GM12878 (cell line): Measurements from ENCODE around the gene CD72. TPM values are rescaled to one million over a fixed set of nuclear protein-coding genes. Genes with fewer than 3 reads are reported as not detected.

Experiments used
- ATAC-seq: fragments of 200-7000 bp; cut with Tn5 transposase; 3 replicates; pipeline ENCODE4 v1.9.1; 2020; ENCODE audit warnings: mild to moderate bottlenecking, moderate library complexity
- BruUV-seq: library from RNA; stranded (reverse); fragments of 400-500 nt; replicated peaks from 2 replicates; lab custom pipeline; 2021; lab: Mats Ljungman, UMichigan
- CTCF ChIA-PET: fragments of 300-600 bp; sonication (Branson Sonifier 250); formaldehyde crosslinking; extraction: SDS; loops from one replicate; lab custom pipeline; 2021; ENCODE audit warnings: inconsistent platforms; lab: Yijun Ruan, JAX
- POLR2A ChIA-PET: fragments of 350-600 bp; formaldehyde crosslinking; extraction: SDS; loops from one replicate; lab custom pipeline; 2021; ENCODE audit warnings: inconsistent platforms; lab: Charles Lee
- RAD21 ChIA-PET: fragments of 300-600 bp; sonication (Branson Sonifier 250); formaldehyde crosslinking; loops from one replicate; lab custom pipeline; 2023; ENCODE audit warnings: antibody characterized with exemption; ENCODE audit not compliant: unreplicated experiment; lab: Charles Lee
- SMC1A ChIA-PET: fragments of 300-600 bp; sonication (Branson Sonifier 250); formaldehyde crosslinking; loops from one replicate; lab custom pipeline; 2023; ENCODE audit not compliant: unreplicated experiment, uncharacterized antibody; lab: Charles Lee
- DNase-seq: peaks from one replicate; pipeline ENCODE4 v3.0.0-alpha.2; 2011; ENCODE audit warnings: low read depth, low spot score
- FAIRE-seq: peaks from 3 replicates; lab custom pipeline; 2011; peaks lifted over from hg19 to GRCh38; lab: Jason Lieb, UNC
- H2AFZ ChIP-seq: 2 replicates; pipeline ENCODE4 v1.6.0; 2011; ENCODE audit warnings: low read depth, low read length, control low read depth; ENCODE audit not compliant: control insufficient read depth
- H3K27ac ChIP-seq: 2 replicates; pipeline ENCODE4 v1.5.1; 2011; ENCODE audit warnings: control low read depth; ENCODE audit not compliant: control insufficient read depth, insufficient read depth
- H3K27me3 ChIP-seq, 2 experiments: replicated peaks in 1 of 2; 2 replicates each; pipeline versions ENCODE4 v1.6.0 to v1.6.1; 2011; ENCODE audit warnings: low read length in 1 of 2; ENCODE audit not compliant: control insufficient read depth in 2 of 2, insufficient read depth in 2 of 2
- H3K36me3 ChIP-seq, 2 experiments: 2 replicates each; pipeline ENCODE4 v1.5.1; 2011; ENCODE audit warnings: low read length in 1 of 2; ENCODE audit not compliant: control insufficient read depth in 2 of 2, insufficient read depth in 2 of 2
- H3K4me1 ChIP-seq: 2 replicates; pipeline ENCODE4 v1.6.1; 2011; ENCODE audit warnings: mild to moderate bottlenecking, low read length, moderate library complexity, mixed read lengths; ENCODE audit not compliant: control insufficient read depth, insufficient read depth
- H3K4me2 ChIP-seq: 2 replicates; pipeline ENCODE4 v1.6.0; 2011; ENCODE audit warnings: control low read depth; ENCODE audit not compliant: control insufficient read depth, insufficient read depth
- H3K4me3 ChIP-seq: fragments of 200-600 bp; sonication (generic); 2 replicates; pipeline ENCODE4 v1.5.1; 2016
- H3K79me2 ChIP-seq: 2 replicates; pipeline ENCODE4 v1.6.0; 2011; ENCODE audit warnings: low read length; ENCODE audit not compliant: control insufficient read depth, insufficient read depth
- H3K9ac ChIP-seq: 2 replicates; pipeline ENCODE4 v1.8.0; 2011; ENCODE audit warnings: low read length, control low read depth, mixed read lengths; ENCODE audit not compliant: control insufficient read depth, insufficient read depth
- H3K9me3 ChIP-seq: replicated peaks from 3 replicates; pipeline ENCODE4 v1.5.1; 2011; ENCODE audit warnings: mild to moderate bottlenecking, low read length; ENCODE audit not compliant: control insufficient read depth, insufficient read depth
- H4K20me1 ChIP-seq: 2 replicates; pipeline ENCODE4 v1.6.0; 2011; ENCODE audit not compliant: control insufficient read depth, insufficient read depth
- E4F1 ChIP-seq: fragments of 450-650 bp; IDR thresholded peaks from 2 replicates; pipeline ENCODE4 v1.6.1; 2018; ENCODE audit warnings: borderline replicate concordance, mild to moderate bottlenecking; ENCODE audit not compliant: partially characterized antibody
- EP300 ChIP-seq, 2 experiments: fragments of 150-350 bp in 1 of 2; IDR thresholded peaks; 2 replicates each; pipeline ENCODE4 v1.6.1; 2011 to 2012; ENCODE audit warnings: low read depth in 2 of 2, low read length in 2 of 2, borderline replicate concordance in 1 of 2, improper control_type of control experiment in 1 of 2, inconsistent platforms in 1 of 2; ENCODE audit not compliant: control insufficient read depth in 1 of 2
- IRF3 ChIP-seq: fragments of 450-650 bp; IDR thresholded peaks from 2 replicates; pipeline ENCODE4 v1.6.1; 2014; ENCODE audit warnings: mild to moderate bottlenecking
- POLR2AphosphoS5 ChIP-seq: IDR thresholded peaks from 2 replicates; pipeline ENCODE4 v1.6.1; 2011; ENCODE audit warnings: mild to moderate bottlenecking, low read length, inconsistent platforms
- SRF ChIP-seq, 2 experiments: IDR thresholded peaks; 2 replicates each; pipeline ENCODE4 v1.6.1; 2011; ENCODE audit warnings: low read depth in 2 of 2, low read length in 2 of 2, mild to moderate bottlenecking in 1 of 2, moderate library complexity in 1 of 2
- TARDBP ChIP-seq: IDR thresholded peaks from 2 replicates; pipeline ENCODE4 v1.6.1; 2016; ENCODE audit warnings: borderline replicate concordance
- WGBS: methylation state at CpG from one replicate; pipeline ENCODE4 v1.1.6; 2016; ENCODE audit warnings: low lambda C conversion rate; ENCODE audit not compliant: insufficient replicate concordance, insufficient coverage; ENCODE audit errors: missing lambda C conversion rate; 5-methylcytosine and 5-hydroxymethylcytosine counted together
- in situ Hi-C: fragments of 300-500 bp; cut with MboI; formaldehyde crosslinking; loops from 9 replicates; pipeline ENCODE4 v1.14.3; 2018; ENCODE audit warnings: mixed read lengths
- intact Hi-C: fragments of 100-400 bp; cut with micrococcal nuclease; formaldehyde crosslinking; loops from one replicate; pipeline ENCODE4 v1.14.2; 2022; ENCODE audit not compliant: unreplicated experiment
- polyA plus RNA-seq, 11 experiments: library from polyadenylated mRNA; depleted of rRNA in 4 of 11; unstranded in 6 of 11; stranded (reverse) in 5 of 11; fragments of >200 nt; fragmentation: Nextera tagmentation in 4 of 11; fragmentation: Illumina TruSeq in 1 of 11; extraction: Ambion mirVana in 4 of 11; extraction: Trizol in 1 of 11; gene quantifications; 1 replicate in 1 of 11; 2 replicates in 10 of 11; pipeline versions ENCODE4 v1.2.1 to v1.2.3, GENCODE V29; 2011 to 2016; ENCODE audit warnings: inconsistent platforms in 2 of 11, missing spikeins in 2 of 11, low read depth in 1 of 11
- total RNA-seq, 4 experiments: library from RNA; depleted of rRNA in 3 of 4; stranded (reverse); fragments of >200 nt in 3 of 4; fragmentation: Illumina TruSeq in 1 of 4; extraction: Trizol in 1 of 4; gene quantifications; 2 replicates each; pipeline versions ENCODE4 v1.2.1 to v1.2.3, GENCODE V29; 2013 to 2021
- TF ChIP-seq, protein P1 (sequence below): IDR thresholded peaks from 2 replicates; pipeline ENCODE4 v1.6.1; 2012; ENCODE audit warnings: improper control_type of control experiment, low read depth, low read length; ENCODE audit not compliant: insufficient replicate concordance
- TF ChIP-seq, protein P2 (sequence below): fragments of 450-650 bp; IDR thresholded peaks from 2 replicates; pipeline ENCODE4 v1.6.1; 2017; ENCODE audit warnings: antibody characterized with exemption, mild to moderate bottlenecking, moderate library complexity

The CD72 gene
- total and polyA plus RNA-seq, 10 of the 15 experiments (the other 5 are each of a cell fraction or from before 2014, with no cell fraction given) = 2.1 to 14.2 (median 4.4) TPM

- SMC1A ChIA-PET = interaction anchor here (0.6 to 1.4 kb wide), 3 partner anchors 9 to 82 kb away, joined by 3 to 4 read pairs (median 3); no protein-coding TSS in a partner anchor
- H3K36me3 ChIP-seq = no peaks in the 10 kb centered on the region
- TF ChIP-seq POLR2AphosphoS5 (no peak), SRF (IDR thresholded peaks at IDR 0.05; ENCODE audit: low read depth in 2 of 2, low read length in 2 of 2) (no peak), E4F1 (no peak), EP300 (IDR thresholded peaks at IDR 0.05; ENCODE audit: borderline replicate concordance in 1 of 2, control insufficient read depth in 1 of 2, low read depth in 2 of 2, low read length in 2 of 2) (no peak), IRF3 (no peak), TARDBP (no peak)
- TF ChIP-seq, protein P1, sequence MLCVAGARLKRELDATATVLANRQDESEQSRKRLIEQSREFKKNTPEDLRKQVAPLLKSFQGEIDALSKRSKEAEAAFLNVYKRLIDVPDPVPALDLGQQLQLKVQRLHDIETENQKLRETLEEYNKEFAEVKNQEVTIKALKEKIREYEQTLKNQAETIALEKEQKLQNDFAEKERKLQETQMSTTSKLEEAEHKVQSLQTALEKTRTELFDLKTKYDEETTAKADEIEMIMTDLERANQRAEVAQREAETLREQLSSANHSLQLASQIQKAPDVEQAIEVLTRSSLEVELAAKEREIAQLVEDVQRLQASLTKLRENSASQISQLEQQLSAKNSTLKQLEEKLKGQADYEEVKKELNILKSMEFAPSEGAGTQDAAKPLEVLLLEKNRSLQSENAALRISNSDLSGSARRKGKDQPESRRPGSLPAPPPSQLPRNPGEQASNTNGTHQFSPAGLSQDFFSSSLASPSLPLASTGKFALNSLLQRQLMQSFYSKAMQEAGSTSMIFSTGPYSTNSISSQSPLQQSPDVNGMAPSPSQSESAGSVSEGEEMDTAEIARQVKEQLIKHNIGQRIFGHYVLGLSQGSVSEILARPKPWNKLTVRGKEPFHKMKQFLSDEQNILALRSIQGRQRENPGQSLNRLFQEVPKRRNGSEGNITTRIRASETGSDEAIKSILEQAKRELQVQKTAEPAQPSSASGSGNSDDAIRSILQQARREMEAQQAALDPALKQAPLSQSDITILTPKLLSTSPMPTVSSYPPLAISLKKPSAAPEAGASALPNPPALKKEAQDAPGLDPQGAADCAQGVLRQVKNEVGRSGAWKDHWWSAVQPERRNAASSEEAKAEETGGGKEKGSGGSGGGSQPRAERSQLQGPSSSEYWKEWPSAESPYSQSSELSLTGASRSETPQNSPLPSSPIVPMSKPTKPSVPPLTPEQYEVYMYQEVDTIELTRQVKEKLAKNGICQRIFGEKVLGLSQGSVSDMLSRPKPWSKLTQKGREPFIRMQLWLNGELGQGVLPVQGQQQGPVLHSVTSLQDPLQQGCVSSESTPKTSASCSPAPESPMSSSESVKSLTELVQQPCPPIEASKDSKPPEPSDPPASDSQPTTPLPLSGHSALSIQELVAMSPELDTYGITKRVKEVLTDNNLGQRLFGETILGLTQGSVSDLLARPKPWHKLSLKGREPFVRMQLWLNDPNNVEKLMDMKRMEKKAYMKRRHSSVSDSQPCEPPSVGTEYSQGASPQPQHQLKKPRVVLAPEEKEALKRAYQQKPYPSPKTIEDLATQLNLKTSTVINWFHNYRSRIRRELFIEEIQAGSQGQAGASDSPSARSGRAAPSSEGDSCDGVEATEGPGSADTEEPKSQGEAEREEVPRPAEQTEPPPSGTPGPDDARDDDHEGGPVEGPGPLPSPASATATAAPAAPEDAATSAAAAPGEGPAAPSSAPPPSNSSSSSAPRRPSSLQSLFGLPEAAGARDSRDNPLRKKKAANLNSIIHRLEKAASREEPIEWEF = no peak
- TF ChIP-seq, protein P2, sequence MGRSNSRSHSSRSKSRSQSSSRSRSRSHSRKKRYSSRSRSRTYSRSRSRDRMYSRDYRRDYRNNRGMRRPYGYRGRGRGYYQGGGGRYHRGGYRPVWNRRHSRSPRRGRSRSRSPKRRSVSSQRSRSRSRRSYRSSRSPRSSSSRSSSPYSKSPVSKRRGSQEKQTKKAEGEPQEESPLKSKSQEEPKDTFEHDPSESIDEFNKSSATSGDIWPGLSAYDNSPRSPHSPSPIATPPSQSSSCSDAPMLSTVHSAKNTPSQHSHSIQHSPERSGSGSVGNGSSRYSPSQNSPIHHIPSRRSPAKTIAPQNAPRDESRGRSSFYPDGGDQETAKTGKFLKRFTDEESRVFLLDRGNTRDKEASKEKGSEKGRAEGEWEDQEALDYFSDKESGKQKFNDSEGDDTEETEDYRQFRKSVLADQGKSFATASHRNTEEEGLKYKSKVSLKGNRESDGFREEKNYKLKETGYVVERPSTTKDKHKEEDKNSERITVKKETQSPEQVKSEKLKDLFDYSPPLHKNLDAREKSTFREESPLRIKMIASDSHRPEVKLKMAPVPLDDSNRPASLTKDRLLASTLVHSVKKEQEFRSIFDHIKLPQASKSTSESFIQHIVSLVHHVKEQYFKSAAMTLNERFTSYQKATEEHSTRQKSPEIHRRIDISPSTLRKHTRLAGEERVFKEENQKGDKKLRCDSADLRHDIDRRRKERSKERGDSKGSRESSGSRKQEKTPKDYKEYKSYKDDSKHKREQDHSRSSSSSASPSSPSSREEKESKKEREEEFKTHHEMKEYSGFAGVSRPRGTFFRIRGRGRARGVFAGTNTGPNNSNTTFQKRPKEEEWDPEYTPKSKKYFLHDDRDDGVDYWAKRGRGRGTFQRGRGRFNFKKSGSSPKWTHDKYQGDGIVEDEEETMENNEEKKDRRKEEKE = no peak
- intact Hi-C loops (loop anchor here (10.0 kb wide), 1 partner anchor 171 kb away; the partner anchor contains the start of genes FAM221B and TMEM8B), in situ Hi-C loops (no loop called here)
- 94% methylated on average over 1 of the region's 2 CpGs for WGBS
- H3K9me3 ChIP-seq = no peaks in the 10 kb centered on the region
- H3K4me3 ChIP-seq = no peak overlapping the region
- FAIRE-seq = no peak
- H3K4me2 ChIP-seq = no peak overlapping the region
- H3K4me1 ChIP-seq = peaks cover 22% of the 10 kb centered on the region
- DNase-seq = no peak
- H3K9ac ChIP-seq = no peak overlapping the region
- CTCF ChIA-PET = interaction anchor here (1.6 kb wide), 1 partner anchor 42 kb away, joined by 3 read pairs; no protein-coding TSS in a partner anchor
- H4K20me1 ChIP-seq = no peaks in the 10 kb centered on the region
- no peak overlapping the region for H2AFZ ChIP-seq
- ATAC-seq = no peak
- RAD21 ChIA-PET = interaction anchor here (0.7 to 9.6 kb wide), 4 partner anchors 12 to 1020 kb away, joined by 3 to 133 read pairs (median 3); partner anchors contain the start of genes ARHGEF39, CREB3 and TLN1
- H3K27me3 ChIP-seq = no peaks in the 10 kb centered on the region
- POLR2A ChIA-PET = interaction anchor here (0.6 to 11.1 kb wide), 4 partner anchors 33 to 907 kb away, joined by 3 to 127 read pairs (median 4); partner anchors contain the start of genes CREB3 and TLN1
- H3K27ac ChIP-seq = no peak overlapping the region
- peaks cover 21% of the 10 kb centered on the region for H3K79me2 ChIP-seq
- no TSS peak for BruUV-seq
Observed at GRCh38 chr9:35653611-35654010, 35.4 kb upstream of the CD72 start.
